ACHN (cell line): Measurements from ENCODE around the gene BCL2L1.
"Not testable (repeated sequence)": the region's sequence is repeated elsewhere in the genome, so short reads cannot be mapped to it uniquely, and the experiment has no call there.

Experiments used
- DNase-seq: peaks from one replicate; pipeline ENCODE4 v3.0.0-alpha.2; 2015
- in situ Hi-C: cut with HindIII; loops from 2 replicates; pipeline ENCODE4 v1.10.0; 2017; ENCODE audit warnings: low sequenced_read_pairs, low pct_ligation_motif_present, low pct_unique_long_range_greater_than_20kb

The BCL2L1 gene

GRCh38 chr20:31722257-31723068 lies at the start of gene BCL2L1:
BCL2L1 (minus strand) TSS chr20:31722868; CDS start chr20:31722218, 650 bp downstream.
- in situ Hi-C loops: no loop called here
- peak; percentile 82 for DNase-seq

DNA sequence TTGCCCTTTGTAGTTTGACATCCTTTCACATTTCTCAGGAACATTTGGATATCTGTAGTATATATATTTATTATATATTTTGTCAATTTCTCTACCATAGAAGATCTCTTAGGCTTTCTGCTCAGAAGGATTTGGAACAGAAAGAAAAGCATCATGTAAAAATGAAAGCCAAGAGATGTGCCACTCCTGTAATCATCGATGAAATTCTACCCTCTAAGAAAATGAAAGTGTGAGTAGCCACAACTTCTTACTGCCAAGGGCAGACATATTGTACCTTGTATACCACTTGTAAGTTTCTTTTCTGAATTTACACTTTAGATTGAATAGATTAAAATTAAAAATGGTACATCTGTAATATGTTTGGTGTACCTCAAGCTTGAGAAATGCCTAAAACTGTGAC lies 47.6 kb upstream of the BCL2L1 start:
- in situ Hi-C loops: no loop called here
- no peak for DNase-seq

- in situ Hi-C loops: no loop called here
- no peak for DNase-seq
Measured at GRCh38 chr20:31769681-31770080, 47.0 kb upstream of the BCL2L1 start.

- in situ Hi-C loops: no loop called here
- no peak for DNase-seq
Measured at GRCh38 chr20:31767805-31768204, 45.1 kb upstream of the BCL2L1 start.

DNA sequence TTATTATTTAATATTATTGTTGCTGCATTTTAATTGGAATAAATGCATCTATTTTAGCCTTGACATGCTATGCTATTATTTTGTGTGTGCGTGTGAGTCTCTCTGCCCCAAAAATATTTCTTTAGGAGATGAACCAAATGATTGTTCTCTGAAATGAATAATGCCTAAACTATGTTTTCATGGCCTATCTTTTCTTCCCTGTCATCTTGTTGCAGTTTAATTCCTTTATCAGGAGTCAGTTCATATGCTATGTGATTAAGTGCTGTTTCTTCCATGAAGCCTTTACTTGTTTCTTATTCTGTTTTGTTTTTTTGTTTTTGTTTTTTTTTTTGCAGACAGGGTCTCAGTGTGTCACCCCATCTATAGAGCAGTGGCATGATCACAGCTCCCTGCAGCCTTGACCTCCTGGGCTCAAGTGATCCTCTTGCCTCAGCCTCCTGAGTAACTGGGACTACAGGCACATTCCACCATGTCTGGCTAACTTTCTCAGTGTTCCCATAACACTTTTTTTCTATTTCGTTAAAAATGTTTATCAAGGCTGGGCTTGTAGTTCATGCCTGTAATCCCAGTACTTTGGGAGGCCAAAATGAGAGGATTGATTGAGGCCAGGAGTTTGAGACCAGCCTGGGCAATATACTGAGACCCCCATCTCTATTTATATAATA lies 42.1 kb upstream of the BCL2L1 start:
- no peak for DNase-seq
- in situ Hi-C loops: no loop called here

DNA sequence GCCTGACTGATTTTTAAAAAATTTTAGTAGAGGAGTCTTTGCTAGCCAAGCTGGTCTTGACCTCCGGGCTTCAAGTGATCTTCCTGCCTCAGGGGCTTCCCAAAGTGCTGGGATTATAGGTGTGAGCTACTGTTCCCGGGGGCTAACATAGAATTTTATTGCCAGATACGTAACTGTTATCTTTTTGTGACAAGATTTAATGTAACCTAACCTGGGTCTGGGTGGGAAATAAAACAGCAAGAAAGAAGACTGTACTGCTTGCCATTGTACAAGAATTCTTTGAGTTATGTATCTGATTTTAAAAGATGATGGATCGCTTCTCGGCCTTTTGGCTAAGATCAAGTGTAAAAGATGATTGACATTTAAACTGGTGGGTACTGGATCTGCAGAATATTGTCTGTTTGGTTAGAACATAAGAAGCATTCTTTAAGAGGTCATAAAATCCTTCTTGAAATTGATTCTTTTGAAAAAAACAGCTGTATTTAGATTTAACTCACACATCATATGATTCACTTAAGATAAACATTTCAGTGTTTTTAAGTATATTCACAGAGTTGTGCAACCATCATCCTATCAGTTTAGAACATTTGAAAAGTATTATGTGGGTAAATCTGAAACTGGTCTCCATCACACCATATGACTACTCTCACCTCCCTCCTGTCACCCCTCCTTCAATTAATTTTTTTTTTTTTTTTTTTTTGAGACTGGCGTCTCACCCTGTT lies 38.0 kb upstream of the BCL2L1 start:
- in situ Hi-C loops: no loop called here
- DNase-seq: no peak

DNA sequence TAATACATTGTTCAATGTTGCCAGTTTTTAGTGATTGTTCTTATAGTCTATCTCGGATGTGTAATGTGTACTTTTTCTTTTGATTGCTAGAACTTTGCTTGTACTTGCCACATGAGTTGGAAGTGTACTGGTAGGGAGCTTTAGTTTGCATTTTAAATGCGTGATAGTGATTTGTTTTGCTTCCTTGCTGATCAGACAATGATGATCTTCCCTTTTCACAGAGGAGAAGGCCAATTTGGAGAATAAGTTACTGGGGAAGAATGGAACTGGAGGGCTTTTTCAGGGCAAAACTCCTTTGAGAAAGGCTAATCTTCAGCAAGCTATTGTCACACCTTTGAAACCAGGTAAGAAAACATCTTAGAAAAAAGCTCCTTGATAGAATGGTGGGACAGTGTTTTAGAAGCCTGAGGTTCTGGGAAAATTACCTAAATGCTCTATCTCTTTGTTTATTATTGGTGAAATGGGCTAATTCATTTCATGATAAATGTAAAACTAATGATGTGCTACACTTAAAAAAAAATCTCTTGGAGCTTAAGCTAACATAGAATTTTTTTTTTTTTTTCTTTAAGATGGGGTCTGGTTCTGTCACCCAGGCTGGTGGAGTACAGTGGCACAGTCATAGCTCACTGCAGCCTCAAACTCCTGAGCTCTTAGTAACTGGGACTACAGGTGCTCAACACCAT lies 37.3 kb upstream of the BCL2L1 start:
- in situ Hi-C loops: no loop called here

GRCh38 chr20:31758991-31759390 lies 36.3 kb upstream of the BCL2L1 start:
- DNase-seq: no peak
- in situ Hi-C loops: no loop called here

More for the DNA sequence above, 37.3 kb upstream of the BCL2L1 start:
- DNase-seq: no peak

DNA sequence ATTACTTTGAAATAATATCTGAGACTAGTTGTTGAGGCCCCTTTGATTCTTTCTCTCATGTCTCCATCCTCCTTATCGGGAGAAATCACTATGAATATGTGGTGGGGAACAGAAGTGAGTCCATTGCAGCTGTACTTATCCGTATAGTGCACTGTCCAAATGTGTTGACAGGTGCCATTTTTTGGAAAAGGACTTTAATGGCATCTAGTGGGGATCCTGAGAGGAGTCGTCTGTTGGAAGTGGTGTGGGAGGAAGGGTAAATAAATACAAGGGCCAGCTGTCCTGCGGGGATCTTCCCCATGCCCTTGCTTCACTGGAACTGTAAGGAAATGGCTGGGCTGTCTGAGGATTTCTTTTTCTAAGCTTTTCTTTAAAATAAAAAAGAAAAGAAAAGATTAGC lies 35.9 kb upstream of the BCL2L1 start:
- no peak for DNase-seq
- in situ Hi-C loops: no loop called here

- in situ Hi-C loops: no loop called here
- DNase-seq: no peak
Measured at GRCh38 chr20:31757254-31757653, 34.6 kb upstream of the BCL2L1 start.

DNA sequence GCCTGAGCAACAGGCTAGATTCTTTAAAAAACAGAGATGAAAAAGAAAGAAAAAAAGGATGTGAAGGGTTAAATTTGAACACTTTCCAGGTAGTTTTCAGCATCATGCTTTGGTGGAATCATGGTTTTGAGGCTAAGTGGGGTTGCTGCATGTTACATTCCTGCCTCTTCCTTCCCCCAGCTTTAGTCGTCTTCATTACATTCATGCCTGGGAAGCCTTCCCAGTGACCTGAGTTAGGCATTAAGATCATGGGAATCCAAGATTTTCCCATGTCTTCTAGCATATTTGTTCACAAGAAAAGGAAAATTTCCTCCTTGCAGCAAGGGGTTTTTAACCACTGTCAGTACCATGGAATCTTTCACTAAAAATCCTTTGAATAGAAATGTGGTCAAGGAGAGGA lies 28.5 kb upstream of the BCL2L1 start:
- no peak for DNase-seq
- in situ Hi-C loops: no loop called here

GRCh38 chr20:31749223-31749622 lies 26.6 kb upstream of the BCL2L1 start:
- in situ Hi-C loops: no loop called here
- DNase-seq: no peak

- in situ Hi-C loops: no loop called here
- no peak for DNase-seq
Measured at GRCh38 chr20:31747640-31748039, 25.0 kb upstream of the BCL2L1 start.

DNA sequence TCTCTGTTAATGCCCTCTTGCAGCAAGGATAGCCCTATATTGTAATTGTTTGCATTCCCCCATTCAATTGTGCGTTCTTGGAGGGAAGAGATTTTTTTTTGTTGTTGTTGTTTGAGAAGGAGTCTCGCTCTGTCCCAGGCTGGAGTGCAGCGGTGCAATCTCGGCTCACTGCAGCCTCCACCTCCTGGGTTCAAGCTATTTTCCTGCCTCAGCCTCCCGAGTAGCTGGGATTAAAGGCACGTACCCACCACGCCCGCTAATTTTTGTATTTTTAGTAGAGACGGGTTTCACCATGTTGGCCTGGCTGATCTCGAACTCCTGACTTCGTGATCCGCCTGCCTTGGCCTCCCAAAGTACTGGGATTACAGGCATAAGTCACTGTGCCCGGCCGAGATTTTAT lies 24.4 kb upstream of the BCL2L1 start:
- DNase-seq, in situ Hi-C loops: not testable (repeated sequence)

DNA sequence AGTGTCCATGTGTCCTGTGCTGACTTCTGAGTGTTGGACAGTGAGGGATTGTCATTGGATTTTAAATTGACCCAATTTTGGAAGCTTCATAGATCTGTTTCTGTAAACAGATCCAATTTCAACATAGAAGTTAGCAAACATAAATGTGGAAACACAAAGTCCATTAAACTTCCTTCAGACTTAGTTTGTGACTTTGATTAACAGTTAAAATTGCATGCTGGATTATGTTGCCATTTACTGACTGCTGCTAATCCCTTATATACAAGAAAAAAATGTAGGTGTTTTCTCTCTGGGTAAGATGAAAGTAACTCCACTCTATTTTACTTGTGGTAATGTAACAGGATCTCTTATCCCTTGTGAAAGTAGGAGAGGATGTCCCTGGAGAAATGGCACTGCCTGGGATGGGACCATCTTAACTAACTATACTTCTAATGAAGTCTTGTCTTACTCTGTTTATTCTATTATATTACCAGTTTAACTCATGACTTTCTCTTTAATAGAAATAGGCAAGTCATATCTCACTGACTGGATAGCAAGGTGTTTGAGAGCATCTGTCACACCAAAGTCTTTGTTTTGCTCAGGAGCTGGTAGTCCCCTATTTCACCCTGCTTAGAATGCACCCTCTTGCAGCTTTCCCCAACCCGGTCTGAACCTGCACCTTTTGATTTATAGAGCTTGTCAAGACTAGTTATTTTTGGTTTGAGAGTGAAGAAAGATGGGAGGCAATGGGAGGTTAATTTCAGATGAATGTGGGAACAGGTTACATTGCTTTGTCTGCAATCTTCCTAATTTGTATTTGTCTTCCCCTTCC lies 23.6 kb upstream of the BCL2L1 start:
- in situ Hi-C loops: no loop called here
- no peak for DNase-seq

GRCh38 chr20:31740656-31741323 lies 18.1 kb upstream of the BCL2L1 start:
- in situ Hi-C loops: no loop called here
- DNase-seq: no peak

- DNase-seq: peak; percentile 62
- in situ Hi-C loops: no loop called here
Measured at GRCh38 chr20:31740208-31740607, 17.5 kb upstream of the BCL2L1 start.

- DNase-seq: no peak
- in situ Hi-C loops: no loop called here
Measured at GRCh38 chr20:31739550-31739977, 16.9 kb upstream of the BCL2L1 start.
